ENCODE results near the gene NRN1L.

DNA sequence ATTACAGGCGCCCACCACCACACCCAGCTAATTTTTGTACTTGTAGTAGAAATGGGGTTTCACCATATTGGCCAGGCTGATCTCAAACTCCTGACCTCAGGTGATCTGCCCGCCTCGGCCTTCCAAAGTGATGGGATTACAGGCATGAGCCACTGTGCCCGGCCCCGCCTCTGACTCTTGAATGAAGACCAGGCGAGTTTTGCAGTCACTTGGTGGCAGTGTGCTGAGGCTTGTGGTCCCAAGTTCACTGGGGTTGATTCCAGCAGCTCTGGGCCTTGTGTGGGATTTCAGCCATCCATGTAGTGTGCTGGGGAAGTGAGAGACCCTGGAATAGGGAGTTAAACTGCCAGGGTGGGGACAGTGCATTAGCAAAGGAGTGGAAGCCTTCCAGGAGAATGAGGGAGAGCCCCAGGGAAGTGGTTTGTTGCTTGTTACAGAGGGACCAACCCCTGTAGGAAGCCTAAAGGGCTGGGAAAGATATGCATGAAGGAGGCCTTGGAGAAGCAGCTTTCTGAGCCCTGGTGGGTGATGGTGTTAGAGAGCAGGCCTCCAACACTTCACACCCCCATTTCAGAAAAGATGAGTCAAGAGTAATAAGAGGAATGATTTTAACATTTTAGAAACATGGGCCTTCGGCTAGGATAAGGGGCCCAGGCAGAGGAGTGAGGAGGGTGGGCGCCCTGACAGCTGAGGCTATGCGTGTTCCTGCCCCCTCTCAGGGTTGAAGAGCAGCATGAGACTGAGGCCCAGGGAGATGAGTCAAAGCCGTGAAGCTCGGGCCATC lies 22.9 kb downstream of the NRN1L start:
- TF ChIP-seq, protein P1, sequence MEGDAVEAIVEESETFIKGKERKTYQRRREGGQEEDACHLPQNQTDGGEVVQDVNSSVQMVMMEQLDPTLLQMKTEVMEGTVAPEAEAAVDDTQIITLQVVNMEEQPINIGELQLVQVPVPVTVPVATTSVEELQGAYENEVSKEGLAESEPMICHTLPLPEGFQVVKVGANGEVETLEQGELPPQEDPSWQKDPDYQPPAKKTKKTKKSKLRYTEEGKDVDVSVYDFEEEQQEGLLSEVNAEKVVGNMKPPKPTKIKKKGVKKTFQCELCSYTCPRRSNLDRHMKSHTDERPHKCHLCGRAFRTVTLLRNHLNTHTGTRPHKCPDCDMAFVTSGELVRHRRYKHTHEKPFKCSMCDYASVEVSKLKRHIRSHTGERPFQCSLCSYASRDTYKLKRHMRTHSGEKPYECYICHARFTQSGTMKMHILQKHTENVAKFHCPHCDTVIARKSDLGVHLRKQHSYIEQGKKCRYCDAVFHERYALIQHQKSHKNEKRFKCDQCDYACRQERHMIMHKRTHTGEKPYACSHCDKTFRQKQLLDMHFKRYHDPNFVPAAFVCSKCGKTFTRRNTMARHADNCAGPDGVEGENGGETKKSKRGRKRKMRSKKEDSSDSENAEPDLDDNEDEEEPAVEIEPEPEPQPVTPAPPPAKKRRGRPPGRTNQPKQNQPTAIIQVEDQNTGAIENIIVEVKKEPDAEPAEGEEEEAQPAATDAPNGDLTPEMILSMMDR (IDR thresholded peaks at IDR 0.05) = no peak
- TF ChIP-seq POLR2AphosphoS5 (IDR thresholded peaks at IDR 0.05; ENCODE audit: low read depth, low read length) = no peak

Measured in Panc1 (cell line).